Effector CD4-positive, alpha-beta T cell (primary cell): ENCODE results near the gene MTA3.

Source experiments
- DNase-seq: peaks from one replicate; pipeline ENCODE4 v3.0.0-alpha.2; 2020

MTA3 gene

GRCh38 chr2:42742740-42743658 is 174.6 kb downstream of the MTA3 start:
- no peak for DNase-seq

- DNase-seq = no peak
These were observed 175.2 kb downstream of the MTA3 start for GRCh38 chr2:42743659-42743990.

- DNase-seq = no peak
These were observed 176.2 kb downstream of the MTA3 start for GRCh38 chr2:42744545-42745082.

GRCh38 chr2:42747422-42747821 is 179.0 kb downstream of the MTA3 start:
- no peak for DNase-seq

GRCh38 chr2:42748840-42749239 is 180.4 kb downstream of the MTA3 start:
- no peak for DNase-seq

- DNase-seq = no peak
These were observed 183.9 kb downstream of the MTA3 start for GRCh38 chr2:42752314-42752713.

GRCh38 chr2:42752816-42753813 is 184.7 kb downstream of the MTA3 start:
- no peak for DNase-seq

GRCh38 chr2:42754021-42754775 is 185.8 kb downstream of the MTA3 start:
- DNase-seq = no peak

- no peak for DNase-seq
These were observed 186.3 kb downstream of the MTA3 start for GRCh38 chr2:42754776-42755140.

GRCh38 chr2:42755191-42755880 is 186.9 kb downstream of the MTA3 start:
- DNase-seq = no peak

- no peak for DNase-seq
These were observed 187.8 kb downstream of the MTA3 start for GRCh38 chr2:42756150-42756775.

GRCh38 chr2:42756966-42757513 is 188.6 kb downstream of the MTA3 start:
- no peak for DNase-seq

- no peak for DNase-seq
These were observed 189.7 kb downstream of the MTA3 start for GRCh38 chr2:42757981-42758740.

- no peak for DNase-seq
These were observed 190.3 kb downstream of the MTA3 start for GRCh38 chr2:42758751-42759150.

- DNase-seq = no peak
These were observed 193.1 kb downstream of the MTA3 start for GRCh38 chr2:42761554-42761953.

GRCh38 chr2:42762155-42762554 is 193.7 kb downstream of the MTA3 start:
- DNase-seq = no peak

- DNase-seq = no peak
These were observed 194.7 kb downstream of the MTA3 start for GRCh38 chr2:42762823-42763804.

- no peak for DNase-seq
These were observed 195.7 kb downstream of the MTA3 start, which contains the start of gene OXER1 for GRCh38 chr2:42764096-42764495. Gene OXER1 (minus strand): TSS chr2:42764135. CDS start chr2:42764062, 73 bp downstream.

GRCh38 chr2:42764901-42765300 is 196.5 kb downstream of the MTA3 start:
- no peak for DNase-seq
